CD4-positive, alpha-beta T cell treated with Interleukin-4 for 1 hour (primary cell): ENCODE data around the gene PRDX1.

Source experiments
- DNase-seq, 2 donors: peaks; one replicate each; pipeline ENCODE4 v3.0.0-alpha.2; 2020 to 2022

The PRDX1 gene

GRCh38 chr1:45521413-45522323 is at the start of gene PRDX1:
TSS of gene PRDX1 (minus strand) at chr1:45521884. CDS start at chr1:45519043, 2,841 bp downstream.
- peak; percentile 96 for DNase-seq

DNA sequence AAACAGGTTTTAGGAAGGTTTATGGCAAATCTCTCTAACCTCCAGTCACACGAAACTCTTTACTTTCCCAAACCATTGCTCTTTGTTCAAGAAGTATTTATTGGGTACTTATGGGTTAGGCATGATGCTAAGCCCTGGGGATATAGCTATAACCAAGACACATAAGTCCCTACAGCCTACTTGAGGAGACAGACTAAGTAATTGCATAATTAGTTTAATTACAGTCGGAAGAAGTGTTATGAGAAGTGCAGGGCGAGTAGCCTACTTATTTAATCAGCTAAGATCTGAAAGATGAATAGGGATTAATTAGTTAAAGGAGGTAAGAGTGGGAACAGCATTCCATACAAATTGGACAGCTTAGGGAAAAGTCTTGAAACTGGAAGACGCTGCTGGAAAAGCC is 48.9 kb upstream of the PRDX1 start:
- DNase-seq = no peak

- DNase-seq = peak; percentile 77 to 80
Measured at GRCh38 chr1:45569962-45570581, 48.4 kb upstream of the PRDX1 start.

DNA sequence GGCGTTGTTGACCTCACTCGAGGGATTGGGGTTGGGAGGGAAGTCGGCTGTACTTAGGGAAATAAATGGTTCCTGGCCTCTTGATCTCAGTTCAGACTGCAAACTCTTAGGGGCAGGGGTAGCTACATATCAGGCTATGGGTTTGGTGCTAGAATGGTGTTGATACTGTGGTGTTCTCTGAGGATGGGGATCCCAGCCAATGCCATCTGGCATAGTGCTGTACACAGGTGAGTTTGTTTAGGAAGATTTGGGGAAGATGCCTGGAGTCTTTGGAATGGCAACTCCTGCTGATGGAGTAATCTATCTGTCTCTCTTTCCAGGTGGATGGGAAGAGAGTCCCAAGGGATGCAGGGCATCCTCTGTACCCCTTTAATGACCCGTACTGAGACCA is 47.9 kb upstream of the PRDX1 start:
- DNase-seq = no peak

DNA sequence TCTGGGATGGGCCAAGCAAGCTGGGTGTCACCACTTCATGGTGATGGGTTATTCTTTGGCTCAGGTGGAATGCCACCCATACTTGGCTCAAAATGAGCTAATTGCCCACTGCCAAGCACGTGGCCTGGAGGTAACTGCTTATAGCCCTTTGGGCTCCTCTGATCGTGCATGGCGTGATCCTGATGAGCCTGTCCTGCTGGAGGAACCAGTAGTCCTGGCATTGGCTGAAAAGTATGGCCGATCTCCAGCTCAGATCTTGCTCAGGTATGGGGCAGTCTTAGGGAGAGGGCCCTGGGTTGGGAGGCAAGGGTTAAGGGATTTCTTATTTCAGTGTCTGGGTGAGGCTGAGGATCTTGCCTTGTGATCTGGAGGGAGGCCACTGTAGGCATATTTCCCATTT is 46.7 kb upstream of the PRDX1 start:
- no peak for DNase-seq

GRCh38 chr1:45567911-45568310 is 46.2 kb upstream of the PRDX1 start:
- no peak for DNase-seq

DNA sequence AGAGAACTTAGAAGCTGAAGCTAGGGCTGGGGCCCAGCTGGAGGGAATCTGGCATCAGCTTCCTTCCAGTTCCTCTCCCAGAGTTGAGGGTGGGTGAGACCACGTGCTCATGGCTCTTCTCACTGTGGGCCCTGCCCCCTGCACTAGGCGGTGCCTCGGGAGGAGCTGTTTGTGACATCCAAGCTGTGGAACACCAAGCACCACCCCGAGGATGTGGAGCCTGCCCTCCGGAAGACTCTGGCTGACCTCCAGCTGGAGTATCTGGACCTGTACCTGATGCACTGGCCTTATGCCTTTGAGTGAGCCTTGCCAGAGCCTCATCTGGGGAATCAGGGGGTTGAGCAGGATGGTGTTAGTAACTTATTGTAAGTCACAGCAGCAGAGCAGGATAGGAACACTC is 45.0 kb upstream of the PRDX1 start:
- DNase-seq = no peak

DNA sequence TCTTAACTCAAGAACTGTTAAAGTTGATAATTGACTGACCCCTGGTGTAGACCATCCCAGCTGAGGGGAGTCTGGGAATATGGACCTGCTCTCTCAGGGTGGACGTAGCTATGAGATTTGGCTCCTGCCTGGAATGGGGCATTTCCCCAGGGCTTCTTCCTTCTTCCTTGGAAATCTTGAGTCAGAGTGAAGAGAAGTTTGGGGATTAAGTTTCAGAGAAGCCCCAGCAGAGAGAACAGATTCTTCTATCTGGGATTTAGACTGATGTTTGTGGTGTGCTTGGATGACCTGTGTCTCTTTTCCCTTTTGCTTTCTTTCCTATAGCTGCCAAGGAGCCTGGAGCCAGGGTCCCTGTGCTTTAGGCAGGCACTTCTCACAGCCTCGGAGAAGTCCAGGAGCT is 42.2 kb upstream of the PRDX1 start:
- DNase-seq = no peak

GRCh38 chr1:45557422-45557944 is 35.8 kb upstream of the PRDX1 start:
- DNase-seq = no peak

DNA sequence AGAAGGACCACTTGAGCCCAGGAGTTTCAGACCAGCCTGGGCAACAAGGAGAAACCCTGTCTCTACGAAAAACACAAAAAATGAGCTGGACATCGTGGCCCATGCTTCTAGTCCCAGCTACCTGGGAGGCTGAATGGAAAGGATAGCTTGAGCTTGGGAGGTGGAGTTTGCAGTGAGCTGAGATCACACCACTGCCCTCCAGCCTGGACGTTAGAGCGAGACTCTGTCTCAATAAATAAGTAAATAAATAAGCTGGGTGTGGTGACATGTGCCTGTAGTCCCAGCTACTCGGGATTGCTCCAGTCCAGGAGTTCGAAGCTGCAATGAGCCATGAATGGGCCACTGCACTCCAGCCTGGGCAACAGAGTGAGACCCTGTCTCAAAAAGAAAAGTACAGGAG is 32.5 kb upstream of the PRDX1 start:
- DNase-seq = no peak

DNA sequence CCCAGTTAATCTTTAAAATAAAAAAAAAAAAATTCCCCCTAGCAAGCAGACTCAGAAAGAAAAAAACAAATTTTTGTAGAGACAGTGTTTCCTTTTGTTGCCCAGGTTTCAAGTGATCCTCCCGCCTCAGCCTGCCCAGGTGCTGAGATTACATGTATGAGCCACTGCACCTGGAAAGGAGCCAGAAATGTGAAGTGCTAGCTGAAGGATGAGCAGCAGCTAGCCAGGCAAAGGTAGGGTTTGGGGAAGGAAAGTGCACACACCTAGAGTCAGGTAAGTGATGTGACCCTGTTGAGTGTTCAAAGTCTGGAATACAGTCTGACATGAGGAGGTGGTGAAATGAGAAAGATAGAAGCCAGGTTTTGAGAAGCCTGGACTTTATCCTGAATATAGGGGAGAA is 30.6 kb upstream of the PRDX1 start:
- no peak for DNase-seq

DNA sequence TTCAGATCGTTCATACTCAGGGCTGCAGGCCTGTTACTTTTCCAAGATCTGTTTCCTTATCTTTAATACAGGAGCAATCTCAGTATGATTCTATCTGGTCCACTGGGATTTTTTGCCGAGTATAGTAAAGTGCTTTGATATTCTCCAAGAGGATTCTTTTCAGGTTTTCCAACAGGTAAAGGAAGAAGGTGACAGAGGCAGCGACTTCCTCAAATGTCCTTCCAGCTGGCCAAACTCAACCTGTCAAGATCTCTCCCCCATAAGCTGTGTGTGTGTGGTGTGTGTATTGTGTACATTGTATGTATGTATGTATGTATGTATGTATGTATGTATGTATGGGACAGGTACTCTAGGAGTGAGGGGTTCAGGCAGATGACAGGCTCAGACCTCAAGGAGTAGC is 30.0 kb upstream of the PRDX1 start:
- no peak for DNase-seq

GRCh38 chr1:45550401-45551351 is 29.0 kb upstream of the PRDX1 start, which contains the start of gene AKR1A1:
TSS of gene AKR1A1 (plus strand) at chr1:45550826. CDS start at chr1:45561795, 10,969 bp downstream.
- DNase-seq = peak; percentile 85 to 86

GRCh38 chr1:45545553-45546310 is 24.0 kb upstream of the PRDX1 start:
- DNase-seq = no peak

GRCh38 chr1:45545019-45545493 is 23.4 kb upstream of the PRDX1 start:
- no peak for DNase-seq

- DNase-seq = no peak
Measured at GRCh38 chr1:45544530-45544929, 22.8 kb upstream of the PRDX1 start.

DNA sequence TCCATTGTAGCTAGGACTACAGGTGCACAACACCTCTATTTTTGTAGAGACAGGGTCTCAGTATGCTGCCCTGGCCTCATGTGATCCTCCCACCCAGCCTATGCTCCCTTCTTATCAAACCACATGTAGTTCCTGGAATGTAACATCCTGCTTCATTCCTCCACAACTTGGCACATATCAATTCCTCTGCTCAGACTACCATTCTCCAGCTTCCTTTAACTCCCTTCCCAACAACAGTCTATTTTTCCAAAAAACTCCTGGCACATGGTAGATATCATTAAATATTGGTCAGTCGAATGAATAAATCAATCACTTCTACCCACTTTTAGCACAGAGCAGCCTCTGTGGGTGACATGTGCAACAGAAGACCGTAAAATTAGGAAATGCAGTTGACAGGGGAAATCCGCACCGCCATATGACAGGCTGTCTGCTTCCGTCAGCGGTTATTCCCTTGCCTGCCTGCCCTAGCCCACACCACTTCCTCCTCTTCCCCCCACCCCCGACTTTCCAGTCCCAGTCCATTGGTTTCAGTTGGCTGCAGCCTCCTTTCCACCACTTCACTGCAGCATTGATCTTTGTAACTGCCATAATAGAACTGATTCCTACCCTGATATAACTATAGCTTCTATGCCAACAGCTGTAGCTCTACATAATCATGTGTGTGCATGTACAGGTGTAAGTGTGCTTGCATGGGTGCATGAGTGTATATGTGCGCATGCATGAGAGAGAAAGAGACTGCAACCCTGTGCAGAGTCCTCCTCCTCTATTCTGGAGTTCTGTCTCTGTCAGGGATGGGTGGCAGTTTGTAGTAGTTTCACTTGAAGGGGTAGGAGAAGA is 22.1 kb upstream of the PRDX1 start:
- DNase-seq = peak; percentile 81 to 83

DNA sequence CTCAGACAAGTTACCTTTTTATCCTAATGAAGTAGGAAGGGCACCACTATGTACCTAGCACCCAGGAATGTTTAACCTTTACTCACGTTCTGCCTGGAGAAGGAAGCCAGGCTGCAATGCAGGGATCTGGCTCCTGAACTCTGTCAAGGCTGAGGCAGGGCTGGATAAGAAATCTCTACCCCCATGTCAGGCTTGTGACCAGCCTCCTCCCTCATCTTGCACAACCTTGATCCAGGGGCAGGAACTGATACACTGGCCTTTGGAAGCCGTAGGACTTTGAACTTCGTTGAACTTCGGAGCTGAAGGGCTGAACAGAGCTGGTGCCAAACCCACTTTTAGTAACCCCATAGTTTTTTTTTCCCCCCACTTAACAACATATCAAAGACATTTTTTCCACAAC is 20.9 kb upstream of the PRDX1 start:
- no peak for DNase-seq

GRCh38 chr1:45541193-45541592 is 19.5 kb upstream of the PRDX1 start:
- DNase-seq = no peak

GRCh38 chr1:45536886-45537285 is 15.2 kb upstream of the PRDX1 start:
- DNase-seq = no peak
